Dendritic cell treated with granulocyte-macrophage colony-stimulating factor and Interleukin-4, amounts not matched to agents 40 ng/mL and 50 ng/mL, for 4 days (primary cell): ENCODE results near the gene GPM6B.

Experiments used
- H3K27ac Mint-ChIP-seq: one replicate; pipeline ENCODE4 v1.8.0; 2022; ENCODE audit warnings: mild to moderate bottlenecking, mixed read lengths
- H3K27me3 Mint-ChIP-seq: one replicate; pipeline ENCODE4 v1.8.0; 2022; ENCODE audit warnings: mild to moderate bottlenecking, mixed read lengths
- H3K36me3 Mint-ChIP-seq: one replicate; pipeline ENCODE4 v1.8.0; 2022; ENCODE audit warnings: low read depth, mixed read lengths
- H3K4me1 Mint-ChIP-seq: one replicate; pipeline ENCODE4 v1.8.0; 2022; ENCODE audit warnings: low read depth, mixed read lengths
- H3K4me3 Mint-ChIP-seq: one replicate; pipeline ENCODE4 v1.8.0; 2022; ENCODE audit warnings: mild to moderate bottlenecking, moderate library complexity, mixed read lengths
- H3K9me3 Mint-ChIP-seq: one replicate; pipeline ENCODE4 v1.8.0; 2022; ENCODE audit warnings: mixed read lengths
- intact Hi-C: fragments of 100-400 bp; cut with micrococcal nuclease; formaldehyde crosslinking; loops from one replicate; pipeline ENCODE4 v1.15.0; 2022

GPM6B gene

DNA sequence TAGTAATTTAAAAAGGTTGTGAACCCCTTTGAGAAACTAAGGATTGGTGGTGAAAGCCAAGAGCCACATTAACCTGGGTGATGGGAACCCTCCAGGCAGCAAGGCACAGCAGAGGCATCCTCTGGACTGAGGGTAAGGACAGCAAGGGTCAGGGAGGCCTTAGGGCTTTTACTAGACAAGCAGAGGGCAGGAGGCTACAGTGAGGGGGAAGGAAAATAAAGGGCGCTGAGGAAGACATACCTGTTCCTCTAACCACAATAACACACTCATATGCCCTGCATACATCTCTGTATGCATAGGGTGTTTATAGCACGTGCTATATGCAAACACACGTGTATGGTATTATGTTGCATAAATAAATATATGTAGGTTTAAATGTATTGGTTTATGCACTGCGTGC is 18.7 kb downstream of the GPM6B start:
- Mint-ChIP-seq H3K9me3 (no peaks in the 10 kb centered on the region), H3K4me1 (peaks cover 14% of the 10 kb centered on the region), H3K4me3 (no peak overlapping the region), H3K27me3 (no peaks in the 10 kb centered on the region), H3K36me3 (no peaks in the 10 kb centered on the region), H3K27ac (no peak overlapping the region)
- intact Hi-C loops = no loop called here

DNA sequence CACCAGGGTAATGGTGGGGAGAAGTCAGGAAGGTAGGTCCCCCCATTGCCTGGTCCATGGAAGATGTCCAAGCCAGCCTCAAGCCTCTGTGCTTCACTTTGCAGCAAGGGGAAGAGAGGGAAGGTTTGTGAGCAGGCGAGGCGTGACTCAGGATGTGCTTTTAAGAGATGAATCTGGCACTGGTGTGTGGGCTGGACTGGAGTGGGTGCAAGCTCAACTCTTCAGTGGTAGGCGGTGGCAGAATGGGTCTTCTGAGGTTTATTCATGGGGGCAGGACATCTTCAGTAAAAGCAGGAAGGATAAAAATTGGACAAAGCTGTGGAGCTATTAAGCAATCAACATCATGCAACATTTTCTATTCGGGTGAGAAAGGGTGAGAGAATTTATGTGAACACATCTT is 19.4 kb downstream of the GPM6B start:
- H3K36me3 Mint-ChIP-seq = no peaks in the 10 kb centered on the region
- intact Hi-C loops = no loop called here
- no peaks in the 10 kb centered on the region for H3K27me3 Mint-ChIP-seq
- no peak overlapping the region for H3K4me3 Mint-ChIP-seq
- no peak overlapping the region for H3K27ac Mint-ChIP-seq
- peaks cover 14% of the 10 kb centered on the region for H3K4me1 Mint-ChIP-seq
- no peaks in the 10 kb centered on the region for H3K9me3 Mint-ChIP-seq

DNA sequence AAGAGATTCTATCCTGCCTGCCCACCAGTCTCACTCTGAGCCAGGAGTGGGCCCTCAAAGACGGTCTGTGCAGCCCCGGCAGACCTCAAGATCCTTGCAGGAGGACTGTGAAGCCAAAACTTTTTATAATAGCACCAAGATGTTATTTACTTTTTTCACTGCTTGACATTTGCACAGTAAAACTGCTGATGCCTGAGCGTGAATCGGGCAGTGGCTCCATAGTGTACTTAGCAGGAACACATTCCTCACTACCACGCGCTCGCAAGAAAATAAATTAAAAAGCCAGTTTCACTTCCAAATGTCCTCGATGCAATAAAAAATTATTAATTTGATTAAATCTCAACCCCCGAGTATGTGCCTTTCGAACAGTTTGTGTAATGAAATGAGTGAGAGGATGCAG is 22.5 kb downstream of the GPM6B start:
- intact Hi-C loops = no loop called here
- Mint-ChIP-seq H3K4me3 (no peak overlapping the region), H3K27ac (no peak overlapping the region), H3K9me3 (no peaks in the 10 kb centered on the region), H3K4me1 (peaks cover 14% of the 10 kb centered on the region), H3K36me3 (no peaks in the 10 kb centered on the region), H3K27me3 (no peaks in the 10 kb centered on the region)

DNA sequence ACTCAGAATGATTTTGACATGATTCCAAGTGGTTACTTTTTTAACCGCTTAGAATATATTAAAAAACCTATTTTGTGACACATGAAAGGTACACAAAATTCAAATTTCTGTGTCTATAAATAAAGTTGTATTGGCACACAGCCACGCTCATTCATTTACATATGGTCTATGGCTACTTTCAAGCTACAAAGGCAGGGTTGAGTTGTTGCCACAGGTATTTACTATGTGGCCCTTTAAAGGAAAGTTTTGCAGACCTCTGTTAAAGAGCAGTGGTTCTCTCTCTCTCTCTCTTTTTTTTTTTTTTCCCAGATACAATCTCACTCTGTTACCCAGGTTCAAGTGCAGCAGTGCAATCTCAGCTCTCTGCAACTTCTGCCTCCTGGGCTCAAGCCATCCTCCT is 23.0 kb downstream of the GPM6B start:
- H3K27me3 Mint-ChIP-seq = no peaks in the 10 kb centered on the region
- H3K9me3 Mint-ChIP-seq = no peaks in the 10 kb centered on the region
- H3K27ac Mint-ChIP-seq = no peak overlapping the region
- intact Hi-C loops = no loop called here
- H3K36me3 Mint-ChIP-seq = no peaks in the 10 kb centered on the region
- no peak overlapping the region for H3K4me3 Mint-ChIP-seq
- H3K4me1 Mint-ChIP-seq = peaks cover 14% of the 10 kb centered on the region

DNA sequence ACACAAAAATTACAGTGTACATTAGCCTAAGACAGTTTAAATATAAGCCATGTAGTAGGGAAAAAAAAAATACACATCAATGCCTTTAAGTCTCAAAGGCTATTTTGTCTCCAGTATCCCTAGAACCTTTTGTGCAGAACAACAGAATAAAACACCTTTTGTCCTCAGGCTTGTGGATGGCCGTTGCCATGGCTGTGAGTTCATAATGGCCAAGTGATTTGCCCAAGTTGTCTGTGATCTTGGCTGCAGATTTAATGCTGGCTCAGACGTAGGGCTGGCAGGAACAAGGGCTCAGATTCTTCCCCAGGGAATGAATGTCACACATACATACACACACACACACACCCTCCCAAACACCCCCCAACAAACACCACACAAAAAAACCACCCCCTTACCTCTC is 25.3 kb downstream of the GPM6B start:
- peaks cover 1% of the 10 kb centered on the region for H3K4me1 Mint-ChIP-seq
- intact Hi-C loops = no loop called here
- H3K4me3 Mint-ChIP-seq = no peak overlapping the region
- no peaks in the 10 kb centered on the region for H3K36me3 Mint-ChIP-seq
- H3K9me3 Mint-ChIP-seq = no peaks in the 10 kb centered on the region
- no peak overlapping the region for H3K27ac Mint-ChIP-seq
- H3K27me3 Mint-ChIP-seq = no peaks in the 10 kb centered on the region

DNA sequence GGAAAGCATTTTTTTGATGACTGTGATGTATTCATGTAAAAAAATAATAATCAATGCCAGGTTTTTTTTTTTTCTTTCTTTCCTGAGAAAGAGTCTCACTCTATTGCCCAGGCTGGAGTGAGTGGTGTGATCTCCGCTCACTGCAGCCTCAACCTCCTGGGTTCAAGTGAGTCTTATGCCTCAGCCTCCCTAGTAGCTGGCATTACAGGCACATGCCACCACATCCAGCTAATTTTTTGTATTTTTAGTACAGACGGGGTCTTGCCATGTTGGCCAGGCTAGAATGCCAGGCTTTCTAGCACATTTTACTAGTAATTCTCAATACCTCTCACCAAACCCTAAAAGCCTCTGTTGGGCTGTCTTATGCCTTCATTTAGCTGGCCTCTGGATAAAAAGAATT is 25.7 kb downstream of the GPM6B start:
- no peak overlapping the region for H3K4me3 Mint-ChIP-seq
- no peaks in the 10 kb centered on the region for H3K9me3 Mint-ChIP-seq
- intact Hi-C loops = no loop called here
- H3K36me3 Mint-ChIP-seq = no peaks in the 10 kb centered on the region
- no peaks in the 10 kb centered on the region for H3K27me3 Mint-ChIP-seq
- H3K4me1 Mint-ChIP-seq = peaks cover 5% of the 10 kb centered on the region
- H3K27ac Mint-ChIP-seq = no peak overlapping the region

DNA sequence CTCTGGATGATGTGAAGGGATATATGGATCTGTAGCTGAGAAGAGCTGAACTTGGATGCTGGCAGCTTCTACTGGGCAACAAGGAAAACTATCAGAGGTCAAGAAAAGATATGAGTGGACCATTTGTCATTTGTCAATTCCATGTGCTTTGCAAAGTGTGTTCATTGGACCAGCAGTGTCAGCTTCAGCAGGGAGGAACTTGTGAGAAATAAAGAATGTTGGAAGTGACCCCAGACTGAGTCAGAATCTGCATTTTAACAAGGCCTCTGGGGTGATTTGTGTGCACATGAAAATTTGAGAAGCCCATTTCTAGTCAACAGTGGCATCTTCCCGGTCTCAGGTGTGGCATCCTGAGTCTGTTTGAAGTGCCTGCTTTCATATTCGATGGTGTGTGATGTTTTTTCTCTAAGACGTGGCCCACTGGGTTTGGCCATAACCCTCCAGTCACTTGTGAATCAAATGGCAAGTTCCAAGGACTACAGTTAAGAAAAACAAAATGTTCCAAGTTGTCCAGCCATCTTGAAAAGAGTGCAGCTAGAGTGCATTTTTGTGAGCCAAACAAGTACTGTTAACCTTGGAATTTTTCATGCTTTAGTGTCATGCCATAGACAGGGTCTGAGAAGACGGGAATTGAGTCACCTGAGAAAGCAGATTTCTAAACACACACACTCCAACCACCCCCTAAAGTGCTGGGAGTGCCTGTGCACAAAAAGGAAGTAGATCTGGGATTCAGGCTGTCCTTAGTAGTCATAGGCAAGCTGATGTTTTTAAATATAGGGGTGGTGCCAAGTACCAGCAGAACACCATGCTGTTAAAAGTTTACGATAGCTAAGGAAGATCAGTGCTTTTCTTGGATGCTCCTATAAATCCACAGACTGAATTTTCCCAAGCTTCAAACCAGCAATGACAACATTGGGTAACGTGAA is 26.4 kb downstream of the GPM6B start:
- no peaks in the 10 kb centered on the region for H3K27me3 Mint-ChIP-seq
- H3K9me3 Mint-ChIP-seq = no peaks in the 10 kb centered on the region
- no peak overlapping the region for H3K27ac Mint-ChIP-seq
- intact Hi-C loops = no loop called here
- no peaks in the 10 kb centered on the region for H3K36me3 Mint-ChIP-seq
- peaks cover 5% of the 10 kb centered on the region for H3K4me1 Mint-ChIP-seq
- H3K4me3 Mint-ChIP-seq = no peak overlapping the region

DNA sequence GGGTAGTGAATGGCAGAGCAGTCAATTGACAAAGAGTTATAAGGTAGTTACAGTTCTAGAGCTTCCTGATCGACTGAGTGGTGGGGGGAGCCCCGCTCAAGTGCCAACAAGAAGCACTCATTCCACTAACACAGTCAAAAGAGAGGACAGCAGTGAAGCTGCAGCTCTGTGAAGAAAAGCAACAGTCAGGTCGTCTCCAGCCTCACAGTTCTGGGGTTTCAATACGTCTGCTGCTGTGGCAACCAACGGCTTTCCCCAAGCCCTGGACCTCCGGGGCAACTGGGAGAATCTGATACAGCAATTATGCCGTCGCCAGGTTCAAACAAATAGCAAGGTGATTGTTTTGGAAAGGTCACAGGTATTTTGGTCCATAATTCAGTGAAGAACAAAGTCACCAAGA is 30.8 kb downstream of the GPM6B start:
- Mint-ChIP-seq H3K27ac (no peak overlapping the region), H3K4me1 (peaks cover 25% of the 10 kb centered on the region), H3K4me3 (no peak overlapping the region), H3K36me3 (no peaks in the 10 kb centered on the region), H3K27me3 (no peaks in the 10 kb centered on the region), H3K9me3 (no peaks in the 10 kb centered on the region)
- intact Hi-C loops = no loop called here

DNA sequence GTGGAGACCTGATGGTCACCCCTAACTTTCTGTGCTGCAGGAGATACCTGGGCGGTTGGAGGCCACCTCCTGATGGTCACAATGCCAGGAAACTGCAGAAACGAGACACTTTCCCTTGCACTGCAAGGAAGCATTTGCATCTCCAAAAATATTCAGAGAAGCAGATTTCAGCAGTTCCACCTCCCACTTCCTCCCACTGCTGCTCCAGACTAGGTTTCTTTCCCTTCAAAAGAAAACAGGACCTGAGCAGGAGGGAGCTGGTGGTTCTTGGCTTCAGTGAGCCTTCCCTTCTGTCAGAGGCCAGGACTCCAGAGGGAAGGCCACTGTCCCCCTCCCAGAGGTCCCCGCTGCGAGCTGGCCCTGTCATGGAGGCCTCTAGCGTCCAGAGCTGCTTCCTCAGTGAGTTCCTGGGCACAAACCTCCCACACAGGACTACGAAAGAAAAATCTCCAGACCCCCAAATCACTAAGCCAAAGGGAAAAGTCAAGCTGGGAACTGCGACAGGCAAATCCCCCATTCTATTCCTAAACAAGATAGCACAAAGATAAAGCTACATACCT is 35.9 kb downstream of the GPM6B start:
- Mint-ChIP-seq H3K27me3 (no peaks in the 10 kb centered on the region), H3K36me3 (no peaks in the 10 kb centered on the region), H3K4me1 (peaks cover 37% of the 10 kb centered on the region), H3K27ac (peak overlapping the region; percentile 67), H3K4me3 (no peak overlapping the region), H3K9me3 (no peaks in the 10 kb centered on the region)
- intact Hi-C loops = no loop called here

DNA sequence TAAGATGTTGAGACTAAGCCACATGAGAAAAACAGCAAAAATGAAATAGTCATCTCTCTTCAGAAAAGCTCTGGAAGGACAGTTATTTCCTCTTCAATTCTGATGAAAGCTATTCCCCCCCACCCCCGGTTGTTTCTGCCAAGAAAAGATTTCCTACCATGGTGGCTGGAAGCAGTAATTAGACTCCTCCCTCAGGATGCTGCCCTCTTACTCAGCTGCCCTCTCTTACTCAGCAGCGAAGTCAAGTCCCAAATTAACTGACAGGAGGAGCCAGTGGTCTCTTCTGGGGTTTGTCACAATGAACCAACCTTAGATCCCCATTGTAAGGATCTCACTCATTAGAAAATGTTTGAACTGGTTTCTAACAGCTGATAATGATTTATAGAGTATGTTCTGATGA is 38.0 kb downstream of the GPM6B start:
- intact Hi-C loops = no loop called here
- Mint-ChIP-seq H3K9me3 (no peaks in the 10 kb centered on the region), H3K36me3 (peaks cover 7% of the 10 kb centered on the region), H3K27ac (peak overlapping the region; percentile 57), H3K4me3 (no peak overlapping the region), H3K4me1 (peaks cover 27% of the 10 kb centered on the region), H3K27me3 (no peaks in the 10 kb centered on the region)

DNA sequence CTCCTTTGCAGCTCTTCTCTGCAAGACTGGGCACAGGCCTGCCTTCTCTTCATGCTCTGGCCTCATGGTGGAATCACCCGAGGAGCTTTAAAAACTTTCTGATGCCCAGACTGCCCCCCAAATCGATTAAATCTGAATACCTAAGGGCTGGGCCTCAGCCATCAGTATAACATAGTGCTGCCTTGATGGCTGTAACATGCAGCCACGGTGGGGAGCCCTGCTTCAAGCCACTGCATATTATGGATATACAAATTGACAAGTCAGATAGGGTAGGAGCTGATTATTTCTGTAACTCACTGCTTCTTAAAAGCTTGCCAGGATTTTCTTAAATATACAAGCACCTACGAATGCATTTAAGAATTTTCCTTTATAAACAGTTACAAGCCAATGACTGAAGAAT is 40.5 kb downstream of the GPM6B start:
- H3K9me3 Mint-ChIP-seq = no peaks in the 10 kb centered on the region
- intact Hi-C loops = no loop called here
- H3K36me3 Mint-ChIP-seq = peaks cover 13% of the 10 kb centered on the region
- no peak overlapping the region for H3K4me3 Mint-ChIP-seq
- peaks cover 20% of the 10 kb centered on the region for H3K4me1 Mint-ChIP-seq
- no peaks in the 10 kb centered on the region for H3K27me3 Mint-ChIP-seq
- no peak overlapping the region for H3K27ac Mint-ChIP-seq

DNA sequence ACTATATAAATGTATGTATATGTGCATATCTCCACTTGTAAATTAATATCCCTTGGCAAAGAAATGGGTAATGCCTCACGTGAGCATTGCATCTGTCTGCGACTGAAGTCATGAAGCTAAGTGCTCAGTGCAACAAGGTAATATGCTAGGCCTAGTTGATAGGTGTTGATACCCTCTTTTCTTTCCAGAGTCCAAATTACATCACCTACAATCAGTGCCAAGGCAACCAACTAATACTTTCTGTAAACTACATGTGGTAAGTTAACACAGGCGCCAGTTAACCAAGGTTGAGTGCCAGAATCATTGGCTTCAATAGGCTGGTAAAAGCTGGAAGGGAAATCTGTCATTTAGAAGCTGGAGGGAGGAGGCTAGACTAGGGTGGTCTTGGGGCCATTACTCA is 41.1 kb downstream of the GPM6B start:
- Mint-ChIP-seq H3K27me3 (no peaks in the 10 kb centered on the region), H3K4me3 (no peak overlapping the region), H3K4me1 (peaks cover 14% of the 10 kb centered on the region), H3K27ac (no peak overlapping the region), H3K9me3 (no peaks in the 10 kb centered on the region), H3K36me3 (peaks cover 13% of the 10 kb centered on the region)
- intact Hi-C loops = no loop called here

DNA sequence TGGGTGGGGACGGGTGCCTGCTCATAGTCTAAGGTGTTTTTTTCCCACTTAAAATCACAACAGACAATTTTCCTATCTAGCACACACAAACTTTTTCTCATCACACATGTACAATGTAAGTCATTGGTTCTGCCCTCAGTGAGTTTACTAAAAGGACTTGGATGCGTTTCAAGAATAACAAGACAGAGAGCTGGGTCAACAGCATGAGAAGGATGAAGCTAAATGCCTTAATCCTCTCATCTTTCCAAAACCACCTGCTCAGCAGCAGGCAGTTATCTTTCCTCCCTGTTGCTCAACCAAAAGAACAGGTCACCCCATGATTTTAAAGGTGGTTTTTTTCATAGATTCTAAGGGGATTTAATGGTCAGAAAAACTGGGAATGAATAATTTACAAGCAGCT is 42.2 kb downstream of the GPM6B start:
- Mint-ChIP-seq H3K27ac (no peak overlapping the region), H3K4me1 (peaks cover 8% of the 10 kb centered on the region), H3K36me3 (peaks cover 14% of the 10 kb centered on the region), H3K4me3 (no peak overlapping the region), H3K27me3 (no peaks in the 10 kb centered on the region), H3K9me3 (no peaks in the 10 kb centered on the region)
- intact Hi-C loops = no loop called here

DNA sequence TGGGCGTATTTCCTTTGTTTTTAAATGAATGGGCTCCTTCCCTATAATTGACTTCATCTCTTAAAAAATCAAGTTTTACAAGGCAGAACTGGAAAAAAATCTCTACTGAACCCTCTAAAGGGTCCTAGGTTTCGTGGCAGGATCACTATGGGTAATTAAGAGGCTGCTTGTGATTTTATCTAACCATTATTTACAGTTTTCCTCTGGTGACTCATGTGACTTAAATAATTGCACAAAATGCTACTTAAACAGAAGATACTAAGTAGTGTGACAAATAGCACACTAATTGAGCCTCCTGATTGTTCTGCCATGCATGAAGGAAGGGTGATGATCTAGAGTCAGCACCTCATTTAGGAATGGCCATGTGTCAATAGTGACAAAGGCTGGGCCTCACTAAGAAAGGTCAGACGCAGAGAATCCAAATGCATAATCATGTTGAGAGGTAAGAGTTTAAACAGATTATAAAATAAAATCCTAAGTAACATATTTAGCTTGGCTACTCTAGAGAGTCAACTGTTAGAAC is 46.8 kb downstream of the GPM6B start:
- peaks cover 18% of the 10 kb centered on the region for H3K4me1 Mint-ChIP-seq
- intact Hi-C loops = no loop called here
- H3K27ac Mint-ChIP-seq = no peak overlapping the region
- no peaks in the 10 kb centered on the region for H3K27me3 Mint-ChIP-seq
- H3K4me3 Mint-ChIP-seq = no peak overlapping the region
- H3K36me3 Mint-ChIP-seq = peaks cover 53% of the 10 kb centered on the region
- H3K9me3 Mint-ChIP-seq = no peaks in the 10 kb centered on the region
